Uterus (tissue), 2 donors: ENCODE results near the gene IDH3A.

Source experiments
- CTCF ChIP-seq, 4 experiments: fragments of 200-600 bp in 2 of 4; fragments of 450-650 bp in 2 of 4; sonication (generic) in 2 of 4; IDR thresholded peaks; one replicate each; pipeline ENCODE4 v1.5.1; 2016 to 2019; ENCODE audit warnings: antibody characterized with exemption in 4 of 4, mild to moderate bottlenecking in 2 of 4, moderate library complexity in 1 of 4
- POLR2A ChIP-seq, 2 donors: fragments of 450-650 bp; IDR thresholded peaks; one replicate each; pipeline ENCODE4 v1.6.1; 2016; ENCODE audit warnings: antibody characterized with exemption in 2 of 2, mild to moderate bottlenecking in 1 of 2, moderate library complexity in 1 of 2

GRCh38 chr15:78104566-78105475 is 44.3 kb upstream of the IDH3A start:
- no peak for TF ChIP-seq CTCF (IDR thresholded peaks at IDR 0.05)
- TF ChIP-seq POLR2A (IDR thresholded peaks at IDR 0.05), result no peak
